PC-9 (cell line): ENCODE measurements around the gene PTX4. TPM values are rescaled to one million over a fixed set of nuclear protein-coding genes. Genes with fewer than 3 reads are reported as not detected.

Source experiments
- BruUV-seq: library from RNA; stranded (reverse); fragments of 400-500 nt; replicated peaks from 2 replicates; lab custom pipeline; 2021; lab: Mats Ljungman, UMichigan
- CTCF ChIA-PET: fragments of 300-600 bp; sonication (Branson Sonifier 250); formaldehyde crosslinking; loops from one replicate; lab custom pipeline; 2022; ENCODE audit warnings: antibody characterized with exemption; lab: Charles Lee
- POLR2A ChIA-PET: fragments of 300-600 bp; sonication (Branson Sonifier 250); formaldehyde crosslinking; loops from one replicate; lab custom pipeline; 2022; ENCODE audit warnings: antibody characterized with exemption; ENCODE audit not compliant: unreplicated experiment; lab: Charles Lee
- DNase-seq, 2 experiments: peaks; one replicate each; pipeline versions ENCODE4 v3.0.0 to v3.0.0-alpha.2; 2015 to 2022; ENCODE audit warnings: mixed read lengths in 1 of 2
- H2AFZ ChIP-seq: fragments of 200-600 bp; sonication (generic); 2 replicates; pipeline ENCODE4 v1.8.1; 2017; ENCODE audit warnings: antibody characterized with exemption
- H3F3A ChIP-seq: fragments of 200-600 bp; sonication (generic); 2 replicates; pipeline ENCODE4 v1.8.1; 2017; ENCODE audit warnings: antibody characterized with exemption, mild to moderate bottlenecking, low read depth; ENCODE audit not compliant: insufficient read depth
- H3K27ac ChIP-seq: fragments of 200-600 bp; sonication (generic); 2 replicates; pipeline ENCODE4 v1.6.1; 2016; ENCODE audit warnings: mixed run types
- H3K27me3 ChIP-seq: fragments of 200-600 bp; sonication (generic); 2 replicates; pipeline ENCODE4 v1.6.1; 2016; ENCODE audit warnings: low read depth, mixed run types; ENCODE audit not compliant: insufficient read depth
- H3K36me3 ChIP-seq: fragments of 200-600 bp; sonication (generic); 2 replicates; pipeline ENCODE4 v1.6.1; 2016; ENCODE audit warnings: low read depth, mixed run types
- H3K4me1 ChIP-seq: fragments of 200-600 bp; sonication (generic); replicated peaks from 2 replicates; pipeline ENCODE4 v1.6.1; 2016; ENCODE audit warnings: mixed run types; ENCODE audit not compliant: insufficient read depth
- H3K4me2 ChIP-seq: fragments of 200-600 bp; sonication (generic); 2 replicates; pipeline ENCODE4 v1.6.1; 2017; ENCODE audit warnings: mixed run types
- H3K4me3 ChIP-seq: fragments of 200-600 bp; sonication (generic); 2 replicates; pipeline ENCODE4 v1.6.1; 2016; ENCODE audit warnings: mixed run types
- H3K79me2 ChIP-seq: fragments of 200-600 bp; sonication (generic); 2 replicates; pipeline ENCODE4 v1.6.1; 2017; ENCODE audit warnings: low read depth, mixed run types
- H3K9me2 ChIP-seq: fragments of 200-600 bp; sonication (generic); 2 replicates; pipeline ENCODE4 v1.8.1; 2017; ENCODE audit warnings: mild to moderate bottlenecking; ENCODE audit not compliant: insufficient read depth
- H3K9me3 ChIP-seq: fragments of 200-600 bp; sonication (generic); 2 replicates; pipeline ENCODE4 v1.8.1; 2016; ENCODE audit warnings: low read depth; ENCODE audit not compliant: insufficient read depth
- H4K20me1 ChIP-seq: fragments of 200-600 bp; sonication (generic); 2 replicates; pipeline ENCODE4 v1.8.1; 2017; ENCODE audit not compliant: insufficient read depth
- EZH2 ChIP-seq: fragments of 200-600 bp; sonication (generic); IDR thresholded peaks from 2 replicates; pipeline ENCODE4 v1.8.0; 2017; ENCODE audit warnings: antibody characterized with exemption, low read depth
- intact Hi-C: fragments of 100-400 bp; cut with micrococcal nuclease; formaldehyde crosslinking; loops from one replicate; pipeline ENCODE4 v1.10.0; 2022; ENCODE audit not compliant: unreplicated experiment
- total RNA-seq: library from RNA; stranded (reverse); gene quantifications from 2 replicates; pipeline ENCODE4 v1.2.3, GENCODE V29; 2021
- TF ChIP-seq, protein P1 (sequence below): fragments of 200-600 bp; sonication (generic); conservative IDR thresholded peaks from 2 replicates; pipeline ENCODE4 v1.6.1; 2017; ENCODE audit warnings: mixed run types, antibody characterized with exemption, mild to moderate bottlenecking, moderate library complexity

The PTX4 gene
- total RNA-seq, 1 experiment from 2014 or later = 0.39 TPM

DNA sequence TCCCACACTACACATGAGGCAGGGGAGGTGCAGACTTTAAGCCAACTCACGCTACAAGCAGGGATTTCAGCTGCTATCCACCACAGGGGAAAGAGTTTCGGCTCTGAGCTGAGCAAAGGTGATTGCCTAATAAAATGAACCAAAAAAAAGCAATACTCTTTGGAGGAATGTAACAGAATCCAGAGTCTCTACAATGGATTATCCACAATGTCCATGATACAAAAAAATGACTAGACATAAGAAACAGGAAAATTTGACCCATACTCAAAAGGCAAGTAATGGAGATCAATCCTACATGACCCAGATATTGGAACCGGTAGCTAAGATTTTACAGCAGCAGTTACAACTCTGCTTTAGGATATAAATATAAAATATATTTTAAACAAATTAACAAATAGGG, 25.8 kb upstream of the PTX4 start:
- H4K20me1 ChIP-seq = no peaks in the 10 kb centered on the region
- no peaks in the 10 kb centered on the region for H3K9me3 ChIP-seq
- no peak for DNase-seq
- no peak for TF ChIP-seq EZH2
- TF ChIP-seq, protein P1, sequence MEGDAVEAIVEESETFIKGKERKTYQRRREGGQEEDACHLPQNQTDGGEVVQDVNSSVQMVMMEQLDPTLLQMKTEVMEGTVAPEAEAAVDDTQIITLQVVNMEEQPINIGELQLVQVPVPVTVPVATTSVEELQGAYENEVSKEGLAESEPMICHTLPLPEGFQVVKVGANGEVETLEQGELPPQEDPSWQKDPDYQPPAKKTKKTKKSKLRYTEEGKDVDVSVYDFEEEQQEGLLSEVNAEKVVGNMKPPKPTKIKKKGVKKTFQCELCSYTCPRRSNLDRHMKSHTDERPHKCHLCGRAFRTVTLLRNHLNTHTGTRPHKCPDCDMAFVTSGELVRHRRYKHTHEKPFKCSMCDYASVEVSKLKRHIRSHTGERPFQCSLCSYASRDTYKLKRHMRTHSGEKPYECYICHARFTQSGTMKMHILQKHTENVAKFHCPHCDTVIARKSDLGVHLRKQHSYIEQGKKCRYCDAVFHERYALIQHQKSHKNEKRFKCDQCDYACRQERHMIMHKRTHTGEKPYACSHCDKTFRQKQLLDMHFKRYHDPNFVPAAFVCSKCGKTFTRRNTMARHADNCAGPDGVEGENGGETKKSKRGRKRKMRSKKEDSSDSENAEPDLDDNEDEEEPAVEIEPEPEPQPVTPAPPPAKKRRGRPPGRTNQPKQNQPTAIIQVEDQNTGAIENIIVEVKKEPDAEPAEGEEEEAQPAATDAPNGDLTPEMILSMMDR = no peak
- CTCF ChIA-PET = no interaction called here
- H3K36me3 ChIP-seq = no peaks in the 10 kb centered on the region
- BruUV-seq = no TSS peak
- intact Hi-C loops = no loop called here
- H2AFZ ChIP-seq = no peak overlapping the region
- H3F3A ChIP-seq = peaks cover 7% of the 10 kb centered on the region; the same call in 1 of the 2 replicates
- POLR2A ChIA-PET = no interaction called here
- no peaks in the 10 kb centered on the region for H3K9me2 ChIP-seq
- no peaks in the 10 kb centered on the region for H3K79me2 ChIP-seq
- no peak overlapping the region for H3K4me3 ChIP-seq
- H3K4me1 ChIP-seq = no peaks in the 10 kb centered on the region
- H3K27ac ChIP-seq = no peak overlapping the region
- H3K27me3 ChIP-seq = no peaks in the 10 kb centered on the region
- no peak overlapping the region for H3K4me2 ChIP-seq

DNA sequence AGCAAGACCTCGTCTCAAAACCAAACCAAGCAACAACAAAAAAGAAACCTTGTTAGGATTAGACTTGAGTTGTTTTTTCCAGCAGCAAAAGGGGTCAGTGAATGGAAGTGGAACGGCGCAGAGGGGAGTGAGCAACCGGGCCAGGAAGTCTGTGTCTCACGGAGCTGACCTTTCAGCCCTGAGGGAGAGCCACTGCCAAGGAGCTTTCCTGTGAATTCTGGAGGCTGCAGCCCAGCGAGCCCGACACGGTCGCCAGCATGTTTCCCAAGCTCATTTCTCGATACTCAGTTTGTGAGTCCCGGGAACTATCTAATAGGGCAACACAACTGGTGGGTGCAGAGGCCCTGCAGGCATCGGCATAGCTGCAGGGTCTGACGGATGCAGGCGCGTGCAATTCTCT, 24.0 kb upstream of the PTX4 start:
- Histone ChIP-seq H3F3A (peaks cover 7% of the 10 kb centered on the region; the same call in 1 of the 2 replicates), H3K9me3 (no peaks in the 10 kb centered on the region), H3K79me2 (no peaks in the 10 kb centered on the region), H2AFZ (no peak overlapping the region), H4K20me1 (no peaks in the 10 kb centered on the region), H3K4me2 (no peak overlapping the region), H3K4me3 (no peak overlapping the region), H3K4me1 (no peaks in the 10 kb centered on the region), H3K27me3 (no peaks in the 10 kb centered on the region), H3K27ac (no peak overlapping the region), H3K36me3 (no peaks in the 10 kb centered on the region), H3K9me2 (no peaks in the 10 kb centered on the region)
- DNase-seq = no peak
- TF ChIP-seq EZH2 = no peak
- TF ChIP-seq, protein P1 = no peak
- BruUV-seq = no TSS peak
- intact Hi-C loops = no loop called here
- CTCF ChIA-PET = interaction anchor here (0.5 kb wide), 1 partner anchor 36 kb away, joined by 7 read pairs; no protein-coding TSS in a partner anchor
- POLR2A ChIA-PET = interaction anchor here (0.7 kb wide), 1 partner anchor 105 kb away, joined by 6 read pairs; no protein-coding TSS in a partner anchor

DNA sequence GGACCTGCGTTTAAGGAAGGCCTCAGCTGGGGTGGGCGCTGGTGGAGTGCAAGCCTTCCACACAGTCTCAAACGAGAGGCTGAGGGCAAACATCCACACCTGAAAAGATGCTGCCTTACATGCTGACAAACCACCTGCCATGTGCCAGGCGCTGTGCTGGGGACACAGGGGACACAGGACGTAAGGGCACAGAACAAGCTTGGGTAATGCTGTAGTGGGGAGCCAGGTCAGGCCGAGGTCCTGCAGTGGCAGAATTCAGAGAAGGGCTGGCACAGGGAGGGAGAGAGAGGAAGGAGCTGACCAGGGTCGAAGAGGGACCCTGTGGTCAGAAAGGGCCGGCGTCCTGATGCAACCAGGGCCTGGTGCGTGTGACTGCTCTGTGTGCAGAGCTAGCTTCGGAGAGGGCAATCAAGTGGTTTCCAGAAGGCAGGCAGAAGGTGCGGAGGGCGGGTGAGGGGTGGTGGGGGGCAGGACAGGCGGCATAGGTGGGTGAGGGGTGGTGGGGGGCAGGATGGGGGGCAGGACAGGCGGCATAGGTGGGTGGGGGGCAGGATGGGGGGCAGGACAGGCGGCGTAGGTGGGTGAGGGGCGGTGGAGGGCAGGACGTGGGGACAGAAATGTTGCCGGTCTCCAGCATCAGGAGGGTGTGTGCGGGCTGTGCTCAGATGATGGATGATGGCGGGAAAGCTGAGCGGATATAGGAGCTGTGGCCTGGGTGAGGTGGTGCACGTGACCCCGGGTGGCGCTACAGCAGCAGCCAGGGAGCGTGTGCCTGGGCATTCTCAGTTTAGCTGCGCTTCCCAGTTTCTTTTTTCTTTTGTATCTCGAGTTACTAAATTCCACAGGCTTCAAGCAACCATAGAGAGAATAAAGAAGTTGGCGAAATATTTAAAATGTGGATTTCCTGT, 23.2 kb upstream of the PTX4 start:
- TF ChIP-seq, protein P1 = no peak
- no peak for TF ChIP-seq EZH2
- ChIA-PET CTCF (interaction anchor here (0.5 to 0.6 kb wide), 2 partner anchors 35 to 1484 kb away, joined by 3 to 7 read pairs; no protein-coding TSS in a partner anchor), POLR2A (interaction anchor here (0.6 to 0.7 kb wide), 2 partner anchors 104 to 1746 kb away, joined by 3 to 6 read pairs; no protein-coding TSS in a partner anchor)
- no peaks in the 10 kb centered on the region for H3K79me2 ChIP-seq
- no peaks in the 10 kb centered on the region for H3K36me3 ChIP-seq
- H3K27me3 ChIP-seq = no peaks in the 10 kb centered on the region
- no TSS peak for BruUV-seq
- H3F3A ChIP-seq = peaks cover 7% of the 10 kb centered on the region; the same call in 1 of the 2 replicates
- intact Hi-C loops = no loop called here
- DNase-seq = no peak
- H3K4me1 ChIP-seq = no peaks in the 10 kb centered on the region
- no peak overlapping the region for H3K27ac ChIP-seq
- no peaks in the 10 kb centered on the region for H4K20me1 ChIP-seq
- H3K4me3 ChIP-seq = no peak overlapping the region
- H3K9me2 ChIP-seq = no peaks in the 10 kb centered on the region
- H2AFZ ChIP-seq = no peak overlapping the region
- H3K4me2 ChIP-seq = no peak overlapping the region
- no peaks in the 10 kb centered on the region for H3K9me3 ChIP-seq
